HEK293T (cell line): ENCODE data around the gene PRPF8.

ENCODE experiments used
- ARNT ChIP-seq: fragments of 450-650 bp; IDR thresholded peaks from 2 replicates; pipeline ENCODE4 v1.6.1; 2017; ENCODE audit warnings: mild to moderate bottlenecking
- BHLHE40 ChIP-seq: fragments of 450-650 bp; IDR thresholded peaks from 2 replicates; pipeline ENCODE4 v1.6.1; 2016; ENCODE audit warnings: mild to moderate bottlenecking, moderate library complexity, borderline replicate concordance
- FOXA1 ChIP-seq: fragments of 450-650 bp; IDR thresholded peaks from 2 replicates; pipeline ENCODE4 v1.6.1; 2016; ENCODE audit warnings: mild to moderate bottlenecking
- FOXK2 ChIP-seq: fragments of 450-650 bp; IDR thresholded peaks from 2 replicates; pipeline ENCODE4 v1.6.1; 2016; ENCODE audit warnings: mild to moderate bottlenecking
- FOXM1 ChIP-seq: fragments of 450-650 bp; IDR thresholded peaks from 2 replicates; pipeline ENCODE4 v1.6.1; 2017; ENCODE audit warnings: mild to moderate bottlenecking, borderline replicate concordance
- NFRKB ChIP-seq: fragments of 450-650 bp; IDR thresholded peaks from 2 replicates; pipeline ENCODE4 v1.6.1; 2016; ENCODE audit warnings: mild to moderate bottlenecking, moderate library complexity
- SP1 ChIP-seq: fragments of 450-650 bp; IDR thresholded peaks from 2 replicates; pipeline ENCODE4 v1.6.1; 2017
- TARDBP ChIP-seq: fragments of 450-650 bp; IDR thresholded peaks from 2 replicates; pipeline ENCODE4 v1.6.1; 2016
- ZNF384 ChIP-seq: fragments of 450-650 bp; IDR thresholded peaks from 2 replicates; pipeline ENCODE4 v1.6.1; 2016

GRCh38 chr17:1650731-1651558 lies 33.7 kb downstream of the PRPF8 start:
- no peak for TF ChIP-seq ZNF384
- no peak for TF ChIP-seq ARNT
- no peak for TF ChIP-seq FOXA1
- no peak for TF ChIP-seq TARDBP
- no peak for TF ChIP-seq FOXM1
- TF ChIP-seq FOXK2 = no peak
- no peak for TF ChIP-seq SP1
- TF ChIP-seq BHLHE40 = no peak
- no peak for TF ChIP-seq NFRKB
